ENCODE measurements around the gene TLE4.

Gene TLE4

DNA sequence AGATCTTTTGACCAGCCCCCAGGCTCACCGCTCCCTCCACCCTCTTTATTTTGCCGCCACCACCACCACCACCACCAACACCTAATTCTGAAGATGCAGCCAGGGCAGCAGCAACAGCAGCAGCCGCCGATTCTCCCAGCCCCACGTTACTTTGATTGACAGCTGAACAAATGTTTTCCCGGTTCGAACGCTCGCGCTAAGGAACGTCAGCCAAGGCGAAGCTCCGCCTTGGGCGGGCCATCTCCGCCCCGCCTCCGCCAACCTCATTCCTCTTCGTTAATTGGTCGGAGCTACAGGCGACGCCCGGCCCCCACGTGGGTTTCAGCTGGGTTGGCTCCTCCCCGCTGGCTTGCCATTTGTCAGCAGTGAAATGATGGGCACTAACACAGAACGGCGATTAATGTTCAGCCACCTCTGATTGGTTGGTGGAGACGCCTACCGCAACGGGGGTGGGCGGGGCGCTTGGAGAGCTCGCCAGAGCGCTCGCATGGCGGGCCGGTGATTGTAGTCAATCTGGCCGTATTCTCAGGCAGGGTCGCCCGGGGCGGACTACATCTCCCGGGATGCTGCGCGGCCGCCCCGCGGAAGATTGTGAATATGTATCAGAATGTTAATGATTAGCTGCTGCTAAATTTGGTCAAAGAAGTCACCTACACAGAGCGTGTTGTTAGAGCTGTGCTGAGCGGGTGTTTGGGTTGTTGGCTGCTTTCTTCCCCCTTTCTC lies at the start of gene TLE4:
TSS of gene TLE4 (plus strand) at position 657 of the 723 bp plus-strand sequence. CDS start 826 bp downstream, outside the sequence.
- DNase-seq (ENCODE audit: low read depth): peak; percentile 100
- TF ChIP-seq, protein P1, sequence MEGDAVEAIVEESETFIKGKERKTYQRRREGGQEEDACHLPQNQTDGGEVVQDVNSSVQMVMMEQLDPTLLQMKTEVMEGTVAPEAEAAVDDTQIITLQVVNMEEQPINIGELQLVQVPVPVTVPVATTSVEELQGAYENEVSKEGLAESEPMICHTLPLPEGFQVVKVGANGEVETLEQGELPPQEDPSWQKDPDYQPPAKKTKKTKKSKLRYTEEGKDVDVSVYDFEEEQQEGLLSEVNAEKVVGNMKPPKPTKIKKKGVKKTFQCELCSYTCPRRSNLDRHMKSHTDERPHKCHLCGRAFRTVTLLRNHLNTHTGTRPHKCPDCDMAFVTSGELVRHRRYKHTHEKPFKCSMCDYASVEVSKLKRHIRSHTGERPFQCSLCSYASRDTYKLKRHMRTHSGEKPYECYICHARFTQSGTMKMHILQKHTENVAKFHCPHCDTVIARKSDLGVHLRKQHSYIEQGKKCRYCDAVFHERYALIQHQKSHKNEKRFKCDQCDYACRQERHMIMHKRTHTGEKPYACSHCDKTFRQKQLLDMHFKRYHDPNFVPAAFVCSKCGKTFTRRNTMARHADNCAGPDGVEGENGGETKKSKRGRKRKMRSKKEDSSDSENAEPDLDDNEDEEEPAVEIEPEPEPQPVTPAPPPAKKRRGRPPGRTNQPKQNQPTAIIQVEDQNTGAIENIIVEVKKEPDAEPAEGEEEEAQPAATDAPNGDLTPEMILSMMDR (IDR thresholded peaks at IDR 0.05; ENCODE audit: control insufficient read depth, insufficient read depth, low read depth, low read length, missing control alignments): no peak
- H3K4me3 ChIP-seq (ENCODE audit: control insufficient read depth, low read depth, low read length): peak within 1 kb of the TSS; percentile 75

DNA sequence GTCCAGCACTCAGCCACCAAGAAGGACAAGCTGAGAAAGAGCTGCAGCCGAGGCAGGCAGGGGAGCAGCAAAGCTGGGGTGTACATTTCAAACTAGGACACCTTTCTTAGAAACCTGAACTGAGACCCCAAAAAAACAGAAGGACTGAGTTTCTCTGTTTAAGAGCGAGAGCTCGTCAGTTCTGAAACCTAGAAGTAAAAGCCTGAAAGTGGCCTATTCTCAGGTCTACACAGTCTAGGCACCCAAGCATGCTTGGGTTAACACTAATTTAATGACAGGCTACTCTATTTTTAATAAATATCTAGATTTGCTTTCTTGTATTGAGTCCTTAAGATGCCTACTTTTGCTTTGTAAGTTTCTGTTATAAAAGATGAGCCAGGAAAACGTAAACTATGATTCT lies 49.0 kb upstream of the TLE4 start:
- H3K4me3 ChIP-seq (ENCODE audit: control insufficient read depth, low read depth, low read length): no peak overlapping the region
- DNase-seq (ENCODE audit: low read depth): no peak
- TF ChIP-seq, protein P1 (IDR thresholded peaks at IDR 0.05; ENCODE audit: control insufficient read depth, insufficient read depth, low read depth, low read length, missing control alignments): no peak

DNA sequence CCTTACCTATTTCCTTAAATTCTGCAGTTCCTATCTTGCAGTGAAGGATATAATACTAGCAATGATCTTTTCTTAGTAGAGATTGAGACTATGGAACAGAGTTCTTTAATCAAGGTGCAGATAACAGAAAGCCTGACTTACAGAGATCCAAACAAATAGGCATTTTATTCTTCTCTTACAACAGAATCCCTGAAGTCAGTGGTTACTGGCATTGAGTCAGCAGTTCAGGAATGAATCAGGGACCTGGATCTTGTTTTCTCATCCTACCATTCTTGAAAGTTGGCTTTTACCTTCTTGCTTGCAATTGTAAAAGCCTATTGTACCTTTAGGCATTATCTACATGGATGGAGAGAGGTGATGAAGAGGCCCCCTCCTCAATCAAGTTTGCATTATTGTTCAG lies 47.5 kb upstream of the TLE4 start:
- no peak overlapping the region for H3K4me3 ChIP-seq (ENCODE audit: control insufficient read depth, low read depth, low read length)
- DNase-seq (ENCODE audit: low read depth): peak; percentile 4
- TF ChIP-seq, protein P1 (IDR thresholded peaks at IDR 0.05; ENCODE audit: control insufficient read depth, insufficient read depth, low read depth, low read length, missing control alignments): no peak

DNA sequence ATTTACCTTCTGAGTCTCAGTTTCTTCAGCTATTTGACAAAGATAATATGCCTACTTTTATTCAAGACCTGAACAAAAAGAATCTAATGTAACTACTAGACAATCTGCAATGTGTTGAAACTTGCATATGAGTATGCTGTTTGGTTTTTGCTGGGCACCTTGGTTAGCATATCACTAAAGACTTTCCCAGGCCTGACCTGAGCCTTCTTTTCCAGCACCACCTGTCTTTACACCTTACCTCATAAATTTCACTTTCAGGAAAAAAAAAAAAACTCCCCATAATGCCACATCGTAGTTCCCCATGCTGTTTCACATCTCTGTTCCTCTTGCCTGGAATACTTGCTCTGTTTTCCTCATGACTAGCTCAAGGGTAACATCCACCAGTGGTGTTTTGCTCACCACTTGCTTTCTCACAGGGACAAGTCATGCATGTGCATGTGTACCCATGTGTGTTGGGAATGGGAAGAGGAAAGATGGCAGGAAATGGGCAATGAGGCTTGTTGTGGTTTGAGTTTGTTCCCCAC lies 45.6 kb upstream of the TLE4 start:
- DNase-seq (ENCODE audit: low read depth): no peak
- no peak overlapping the region for H3K4me3 ChIP-seq (ENCODE audit: control insufficient read depth, low read depth, low read length)
- TF ChIP-seq, protein P1 (IDR thresholded peaks at IDR 0.05; ENCODE audit: control insufficient read depth, insufficient read depth, low read depth, low read length, missing control alignments): no peak

DNA sequence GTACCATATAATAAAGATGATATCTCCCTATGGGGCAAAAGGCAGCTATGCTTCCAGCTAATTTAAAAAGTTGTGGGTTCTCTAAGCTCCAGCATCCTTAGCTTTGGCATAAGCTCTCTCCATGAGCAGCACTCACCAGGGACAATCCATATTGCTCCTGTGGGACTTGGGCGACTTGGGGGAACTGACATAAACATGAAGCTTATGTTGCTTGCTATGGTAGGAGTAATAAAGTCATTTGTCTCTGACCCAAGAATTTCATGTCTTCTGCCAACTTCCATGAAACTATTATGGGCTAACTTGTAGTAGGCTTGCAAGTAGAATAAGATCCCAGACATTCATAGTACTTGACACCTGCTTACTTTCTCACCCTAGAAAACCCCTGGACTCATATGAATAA lies 36.2 kb upstream of the TLE4 start:
- no peak overlapping the region for H3K4me3 ChIP-seq (ENCODE audit: control insufficient read depth, low read depth, low read length)
- TF ChIP-seq, protein P1 (IDR thresholded peaks at IDR 0.05; ENCODE audit: control insufficient read depth, insufficient read depth, low read depth, low read length, missing control alignments): no peak

DNA sequence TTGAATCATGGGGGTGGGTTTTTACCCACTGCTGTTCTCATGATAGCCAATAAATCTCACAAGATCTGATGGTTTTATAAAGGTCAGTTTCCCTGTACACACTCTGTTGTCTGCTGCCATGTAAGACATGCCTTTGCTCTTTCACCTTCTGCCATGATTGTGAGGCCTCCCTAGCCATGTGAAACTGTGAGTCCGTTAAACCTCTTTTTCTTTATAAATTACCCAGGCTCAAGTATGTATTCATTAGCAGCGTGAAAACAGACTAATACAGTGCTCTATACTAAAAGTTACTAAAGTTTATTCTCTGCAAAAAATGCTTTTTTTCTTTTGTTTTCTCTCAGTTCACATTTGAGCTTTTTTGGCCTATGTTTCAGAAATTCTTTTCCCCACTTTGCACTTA lies 33.9 kb upstream of the TLE4 start:
- no peak overlapping the region for H3K4me3 ChIP-seq (ENCODE audit: control insufficient read depth, low read depth, low read length)
- DNase-seq (ENCODE audit: low read depth): no peak
- TF ChIP-seq, protein P1 (IDR thresholded peaks at IDR 0.05; ENCODE audit: control insufficient read depth, insufficient read depth, low read depth, low read length, missing control alignments): no peak

More for the DNA sequence above, 36.2 kb upstream of the TLE4 start:
- no peak for DNase-seq (ENCODE audit: low read depth)

Data from AG09309 (cell line).